Ascending aorta (tissue), 2 donors: ENCODE results near the gene SLC30A3. TPM values are rescaled to one million over a fixed set of nuclear protein-coding genes. Genes with fewer than 3 reads are reported as not detected.

ENCODE experiments used
- DNase-seq, 2 donors: peaks; one replicate each; pipeline ENCODE4 v3.0.0-alpha.2; 2019; ENCODE audit warnings: low spot score in 2 of 2
- H3K27ac ChIP-seq, 2 donors: fragments of 200-600 bp; sonication (generic); one replicate each; pipeline ENCODE4 v1.5.1; 2016 to 2017; ENCODE audit warnings: mild to moderate bottlenecking in 1 of 2
- H3K27me3 ChIP-seq: fragments of 200-600 bp; sonication (generic); one replicate; pipeline ENCODE4 v1.5.1; 2017
- H3K36me3 ChIP-seq, 2 donors: fragments of 200-600 bp; sonication (generic); one replicate each; pipeline ENCODE4 v1.5.1; 2016
- H3K4me1 ChIP-seq, 2 donors: fragments of 200-600 bp; sonication (generic); one replicate each; pipeline ENCODE4 v1.5.1; 2016 to 2017; ENCODE audit warnings: mild to moderate bottlenecking in 1 of 2
- H3K4me3 ChIP-seq, 2 donors: fragments of 200-600 bp; sonication (generic); one replicate each; pipeline ENCODE4 v1.5.1; 2016 to 2017; ENCODE audit warnings: mild to moderate bottlenecking in 1 of 2
- H3K9me3 ChIP-seq, 2 donors: fragments of 200-600 bp; sonication (generic); one replicate each; pipeline ENCODE4 v1.5.1; 2016
- intact Hi-C: fragments of 100-400 bp; cut with DNase I; formaldehyde crosslinking; loops from one replicate; pipeline ENCODE4 v1.15.1; 2023
- total RNA-seq: library from RNA; depleted of rRNA; stranded (reverse); fragments of >200 nt; gene quantifications from one replicate; pipeline ENCODE4 v1.1.0, GENCODE V29; 2016
- TF ChIP-seq, protein P1 (sequence below), 3 experiments: fragments of 200-600 bp in 2 of 3; fragments of 450-650 bp in 1 of 3; sonication (generic) in 2 of 3; IDR thresholded peaks; one replicate each; pipeline ENCODE4 v1.5.1; 2016 to 2019; ENCODE audit warnings: antibody characterized with exemption in 3 of 3, mild to moderate bottlenecking in 1 of 3, moderate library complexity in 1 of 3

Gene SLC30A3
- total RNA-seq, 1 donor from 2014 or later, result 7.6 TPM

DNA sequence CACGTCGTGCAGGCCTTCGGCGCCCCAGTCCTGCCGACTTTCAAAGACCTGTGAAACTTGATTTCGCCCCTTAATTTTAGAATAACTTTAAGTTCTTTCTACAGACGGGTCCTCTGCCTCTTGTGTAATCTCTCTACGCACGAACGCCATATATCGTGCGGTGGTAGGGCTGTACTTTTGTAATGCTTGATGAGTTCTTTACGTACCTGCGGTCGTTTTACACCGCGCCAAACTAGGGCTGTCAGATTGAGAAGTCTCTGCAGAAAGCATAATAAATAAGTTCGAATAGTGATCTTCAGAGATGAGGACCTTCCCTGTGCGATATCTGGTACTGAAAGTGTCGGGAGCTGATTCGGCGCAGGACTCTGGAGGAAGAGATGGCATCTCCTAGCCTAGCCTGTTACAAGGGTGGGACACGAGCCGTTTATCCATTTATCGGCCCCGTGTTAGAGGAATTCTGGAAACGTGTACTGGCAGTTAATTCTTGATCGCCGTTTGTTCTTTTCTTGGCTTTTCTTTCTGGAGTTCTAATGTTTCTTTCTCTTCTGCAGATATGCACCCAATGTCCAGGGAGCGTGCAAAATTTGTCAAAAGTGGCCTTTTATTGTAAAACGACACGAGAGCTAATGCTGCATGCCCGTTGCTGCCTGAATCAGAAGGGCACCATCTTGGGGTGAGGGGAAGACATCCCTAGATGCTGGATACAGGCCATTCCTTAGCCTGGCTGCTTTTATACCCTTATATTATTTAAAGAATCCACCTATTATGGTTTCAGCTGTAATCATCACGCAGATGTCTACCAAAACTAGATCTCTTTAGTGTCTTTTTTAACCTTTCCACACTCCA lies 50.0 kb downstream of the SLC30A3 start:
- Histone ChIP-seq H3K27ac (peak overlapping the region; percentile 94 to 98), H3K9me3 (no peaks in the 10 kb centered on the region), H3K4me1 (peaks cover 12 to 19% of the 10 kb centered on the region in 2 donors), H3K36me3 (peaks cover under 1 to 21% of the 10 kb centered on the region in 2 donors), H3K4me3 (peak overlapping the region; percentile 72 to 77), H3K27me3 (no peaks in the 10 kb centered on the region)
- intact Hi-C loops, result loop anchor here (2.0 to 10.0 kb wide), 5 partner anchors 126 to 1538 kb away; partner anchors contain the start of genes DTNB, GTF3C2, KHK and MAPRE3
- no peak for DNase-seq
- TF ChIP-seq, protein P1, sequence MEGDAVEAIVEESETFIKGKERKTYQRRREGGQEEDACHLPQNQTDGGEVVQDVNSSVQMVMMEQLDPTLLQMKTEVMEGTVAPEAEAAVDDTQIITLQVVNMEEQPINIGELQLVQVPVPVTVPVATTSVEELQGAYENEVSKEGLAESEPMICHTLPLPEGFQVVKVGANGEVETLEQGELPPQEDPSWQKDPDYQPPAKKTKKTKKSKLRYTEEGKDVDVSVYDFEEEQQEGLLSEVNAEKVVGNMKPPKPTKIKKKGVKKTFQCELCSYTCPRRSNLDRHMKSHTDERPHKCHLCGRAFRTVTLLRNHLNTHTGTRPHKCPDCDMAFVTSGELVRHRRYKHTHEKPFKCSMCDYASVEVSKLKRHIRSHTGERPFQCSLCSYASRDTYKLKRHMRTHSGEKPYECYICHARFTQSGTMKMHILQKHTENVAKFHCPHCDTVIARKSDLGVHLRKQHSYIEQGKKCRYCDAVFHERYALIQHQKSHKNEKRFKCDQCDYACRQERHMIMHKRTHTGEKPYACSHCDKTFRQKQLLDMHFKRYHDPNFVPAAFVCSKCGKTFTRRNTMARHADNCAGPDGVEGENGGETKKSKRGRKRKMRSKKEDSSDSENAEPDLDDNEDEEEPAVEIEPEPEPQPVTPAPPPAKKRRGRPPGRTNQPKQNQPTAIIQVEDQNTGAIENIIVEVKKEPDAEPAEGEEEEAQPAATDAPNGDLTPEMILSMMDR (IDR thresholded peaks at IDR 0.05), result no peak

DNA sequence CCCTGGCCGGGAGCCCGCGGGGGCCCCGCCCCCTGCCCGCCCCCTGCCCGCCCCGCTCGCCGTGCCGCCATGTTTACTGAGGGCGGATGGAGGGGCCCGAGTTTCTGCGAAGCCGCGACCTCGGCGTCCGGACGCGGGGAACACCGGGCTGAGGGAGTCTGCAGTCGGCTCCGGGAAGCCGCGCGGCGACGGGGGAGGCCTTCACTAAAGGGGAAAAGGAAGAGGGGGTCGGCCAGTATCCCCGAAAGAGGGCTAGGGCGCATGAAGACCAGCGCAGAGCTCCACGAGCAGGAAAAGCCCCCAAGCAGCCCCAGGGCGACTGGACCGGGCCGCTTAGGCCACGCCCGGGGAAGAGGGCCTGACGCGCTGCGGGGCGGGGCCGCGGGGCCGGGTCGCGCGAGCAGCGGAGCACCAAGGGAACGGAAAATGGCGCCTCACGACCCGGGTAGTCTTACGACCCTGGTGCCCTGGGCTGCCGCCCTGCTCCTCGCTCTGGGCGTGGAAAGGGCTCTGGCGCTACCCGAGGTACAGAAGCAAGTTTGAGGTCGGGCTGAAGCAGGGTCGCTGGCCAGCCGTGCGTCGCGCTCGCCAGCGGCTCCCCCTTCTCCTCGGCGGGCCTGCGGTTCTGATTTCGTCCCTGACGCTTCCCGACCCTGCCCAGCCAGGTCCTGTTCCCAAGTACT lies 50.8 kb downstream of the SLC30A3 start, which contains the start of the genes ATRAID and SLC5A6:
TSS of gene ATRAID (plus strand) at position 99 of the 683 bp plus-strand sequence. CDS start at position 427, 328 bp downstream.
TSS of gene SLC5A6 (minus strand) at position 326 of the 683 bp plus-strand sequence. CDS start 4,618 bp downstream, outside the sequence.
- H3K9me3 ChIP-seq, result no peaks in the 10 kb centered on the region
- intact Hi-C loops, result loop anchor here (2.0 to 10.0 kb wide), 5 partner anchors 125 to 1537 kb away; partner anchors contain the start of genes DTNB, GTF3C2, KHK and MAPRE3
- H3K4me3 ChIP-seq, result peak within 1 kb of the TSS; percentile 72 to 77
- peak within 1 kb of the TSS; percentile 94 to 98 for H3K27ac ChIP-seq
- TF ChIP-seq, protein P1 (IDR thresholded peaks at IDR 0.05), result no peak
- H3K27me3 ChIP-seq, result no peaks in the 10 kb centered on the region
- H3K4me1 ChIP-seq, result peaks cover 11 to 19% of the 10 kb centered on the region in 2 donors
- peak; percentile 35 to 93 for DNase-seq
- H3K36me3 ChIP-seq, result peaks cover 4 to 29% of the 10 kb centered on the region in 2 donors

- intact Hi-C loops, result loop anchor here (5.0 to 10.0 kb wide), 4 partner anchors 143 to 1537 kb away; partner anchors contain the start of genes DTNB, GTF3C2, MAPRE3 and SLC35F6
- no peak for DNase-seq
- TF ChIP-seq, protein P1 (IDR thresholded peaks at IDR 0.05), result no peak
Observed at GRCh38 chr2:27211241-27211942, 51.5 kb downstream of the SLC30A3 start.

DNA sequence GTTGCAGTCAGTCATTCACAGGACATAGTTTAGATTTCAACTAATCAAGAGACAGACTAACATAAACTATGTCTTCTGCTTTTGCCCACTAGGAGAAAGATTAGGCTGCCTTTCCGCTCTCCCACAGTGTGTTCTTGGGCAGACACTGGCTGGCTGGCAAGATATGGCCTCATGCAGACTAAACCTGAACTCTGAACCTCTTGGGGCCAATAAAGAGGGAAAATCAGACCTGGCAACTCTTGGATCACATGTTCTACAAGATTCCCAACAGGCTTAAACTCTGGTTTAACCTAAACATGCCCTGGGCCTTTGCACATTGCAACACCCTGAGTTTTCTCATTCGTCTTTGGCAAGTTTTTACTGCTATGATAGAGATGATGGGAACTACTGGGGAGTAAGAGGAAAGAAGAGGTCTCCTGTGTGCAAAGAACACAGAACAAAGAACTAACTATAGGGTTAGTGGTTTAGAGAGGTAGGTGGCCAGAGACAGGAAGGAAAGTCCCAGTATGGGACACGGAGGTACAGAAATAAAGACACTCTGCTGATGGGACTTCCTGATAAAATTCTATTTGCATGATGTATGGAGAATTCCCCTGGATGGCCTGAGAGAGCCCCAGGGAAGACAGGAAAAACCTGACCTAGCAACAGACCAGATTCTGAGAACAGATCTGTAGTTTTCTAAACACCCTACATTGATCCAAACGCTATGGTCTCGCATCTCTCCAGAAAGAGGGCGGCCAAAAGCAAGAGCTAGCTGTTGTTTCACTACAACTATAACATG lies 53.0 kb downstream of the SLC30A3 start:
- H3K27me3 ChIP-seq, result no peaks in the 10 kb centered on the region
- H3K36me3 ChIP-seq, result peaks cover 20 to 43% of the 10 kb centered on the region in 2 donors
- intact Hi-C loops, result loop anchor here (5.0 to 10.0 kb wide), 4 partner anchors 145 to 1535 kb away; partner anchors contain the start of genes DTNB, GTF3C2, MAPRE3 and SLC35F6
- no peak for DNase-seq
- H3K4me1 ChIP-seq, result peaks cover 6 to 14% of the 10 kb centered on the region in 2 donors
- H3K4me3 ChIP-seq, result no peak overlapping the region
- no peak overlapping the region for H3K27ac ChIP-seq
- TF ChIP-seq, protein P1 (IDR thresholded peaks at IDR 0.05), result no peak
- H3K9me3 ChIP-seq, result no peaks in the 10 kb centered on the region

More at GRCh38 chr2:27211241-27211942, 51.5 kb downstream of the SLC30A3 start:
- peak overlapping the region; percentile 94 to 98 for H3K27ac ChIP-seq
- no peaks in the 10 kb centered on the region for H3K27me3 ChIP-seq
- peaks cover 8 to 35% of the 10 kb centered on the region in 2 donors for H3K36me3 ChIP-seq
- H3K4me3 ChIP-seq, result peak overlapping the region; percentile 72 to 77
- no peaks in the 10 kb centered on the region for H3K9me3 ChIP-seq
- H3K4me1 ChIP-seq, result peaks cover 6 to 14% of the 10 kb centered on the region in 2 donors
